HL-60 (cell line): ENCODE measurements around the gene HERC2.
"Not testable (repeated sequence)": the region's sequence is repeated elsewhere in the genome, so short reads cannot be mapped to it uniquely, and the experiment has no call there.

Source experiments
- DNase-seq, 2 experiments: peaks; one replicate each; pipeline ENCODE4 v3.0.0-alpha.2; 2010 to 2020; ENCODE audit warnings: low read depth in 1 of 2, low spot score in 1 of 2
- H3K27ac ChIP-seq: fragments of 250-450 bp; sonication (Bioruptor Pico); replicated peaks from 2 replicates; pipeline ENCODE4 v1.5.1; 2020; ENCODE audit warnings: mild to moderate bottlenecking, moderate library complexity
- H3K27me3 ChIP-seq: fragments of 250-450 bp; sonication (Bioruptor Pico); 2 replicates; pipeline ENCODE4 v1.5.1; 2021; ENCODE audit warnings: mild to moderate bottlenecking, moderate library complexity; ENCODE audit not compliant: insufficient read depth, poor library complexity, severe bottlenecking
- H3K4me3 ChIP-seq: replicated peaks from 2 replicates; pipeline ENCODE4 v1.5.1; 2011; ENCODE audit warnings: mild to moderate bottlenecking, control low read depth, low read length; ENCODE audit not compliant: insufficient read depth
- GABPA ChIP-seq: IDR thresholded peaks from 2 replicates; pipeline ENCODE4 v1.6.1; 2012; ENCODE audit warnings: low read depth
- POLR2AphosphoS5 ChIP-seq: IDR thresholded peaks from 2 replicates; pipeline ENCODE4 v1.6.1; 2012; ENCODE audit warnings: low read depth
- SPI1 ChIP-seq: IDR thresholded peaks from 2 replicates; pipeline ENCODE4 v1.6.1; 2012; ENCODE audit warnings: low read depth, mild to moderate bottlenecking, borderline replicate concordance
- TF ChIP-seq, protein P1 (sequence below): IDR thresholded peaks from one replicate; pipeline ENCODE4 v1.5.1; 2011; ENCODE audit warnings: low read length, control low read depth, inconsistent platforms; ENCODE audit not compliant: insufficient read depth
- TF ChIP-seq, protein P2 (sequence below): IDR thresholded peaks from 2 replicates; pipeline ENCODE4 v1.6.1; 2012; ENCODE audit warnings: low read depth; ENCODE audit not compliant: insufficient replicate concordance

Gene HERC2

DNA sequence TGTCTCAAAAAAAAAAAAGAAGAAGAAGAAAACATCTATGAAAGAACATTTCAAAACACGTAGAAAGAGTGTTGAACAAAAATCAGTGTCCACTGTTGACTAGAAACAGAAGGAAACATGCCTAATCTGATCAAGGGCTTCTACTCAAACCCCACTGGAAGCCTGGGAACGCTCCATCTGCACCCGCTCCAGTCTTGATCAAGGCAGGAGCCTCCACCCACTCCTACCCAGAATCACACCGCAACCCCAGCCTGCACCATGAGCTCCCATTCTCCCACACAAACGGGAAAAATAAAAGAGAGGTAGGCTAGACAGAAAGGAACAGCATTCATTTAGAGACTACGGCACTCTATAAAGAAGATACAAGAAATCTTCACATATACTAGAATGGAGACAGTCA, 181.9 kb downstream of the HERC2 start:
- H3K4me3 ChIP-seq, result no peak overlapping the region
- no peak overlapping the region for H3K27ac ChIP-seq
- TF ChIP-seq POLR2AphosphoS5, result no peak
- TF ChIP-seq, protein P1, sequence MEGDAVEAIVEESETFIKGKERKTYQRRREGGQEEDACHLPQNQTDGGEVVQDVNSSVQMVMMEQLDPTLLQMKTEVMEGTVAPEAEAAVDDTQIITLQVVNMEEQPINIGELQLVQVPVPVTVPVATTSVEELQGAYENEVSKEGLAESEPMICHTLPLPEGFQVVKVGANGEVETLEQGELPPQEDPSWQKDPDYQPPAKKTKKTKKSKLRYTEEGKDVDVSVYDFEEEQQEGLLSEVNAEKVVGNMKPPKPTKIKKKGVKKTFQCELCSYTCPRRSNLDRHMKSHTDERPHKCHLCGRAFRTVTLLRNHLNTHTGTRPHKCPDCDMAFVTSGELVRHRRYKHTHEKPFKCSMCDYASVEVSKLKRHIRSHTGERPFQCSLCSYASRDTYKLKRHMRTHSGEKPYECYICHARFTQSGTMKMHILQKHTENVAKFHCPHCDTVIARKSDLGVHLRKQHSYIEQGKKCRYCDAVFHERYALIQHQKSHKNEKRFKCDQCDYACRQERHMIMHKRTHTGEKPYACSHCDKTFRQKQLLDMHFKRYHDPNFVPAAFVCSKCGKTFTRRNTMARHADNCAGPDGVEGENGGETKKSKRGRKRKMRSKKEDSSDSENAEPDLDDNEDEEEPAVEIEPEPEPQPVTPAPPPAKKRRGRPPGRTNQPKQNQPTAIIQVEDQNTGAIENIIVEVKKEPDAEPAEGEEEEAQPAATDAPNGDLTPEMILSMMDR, result no peak
- no peak for TF ChIP-seq SPI1
- TF ChIP-seq, protein P2, sequence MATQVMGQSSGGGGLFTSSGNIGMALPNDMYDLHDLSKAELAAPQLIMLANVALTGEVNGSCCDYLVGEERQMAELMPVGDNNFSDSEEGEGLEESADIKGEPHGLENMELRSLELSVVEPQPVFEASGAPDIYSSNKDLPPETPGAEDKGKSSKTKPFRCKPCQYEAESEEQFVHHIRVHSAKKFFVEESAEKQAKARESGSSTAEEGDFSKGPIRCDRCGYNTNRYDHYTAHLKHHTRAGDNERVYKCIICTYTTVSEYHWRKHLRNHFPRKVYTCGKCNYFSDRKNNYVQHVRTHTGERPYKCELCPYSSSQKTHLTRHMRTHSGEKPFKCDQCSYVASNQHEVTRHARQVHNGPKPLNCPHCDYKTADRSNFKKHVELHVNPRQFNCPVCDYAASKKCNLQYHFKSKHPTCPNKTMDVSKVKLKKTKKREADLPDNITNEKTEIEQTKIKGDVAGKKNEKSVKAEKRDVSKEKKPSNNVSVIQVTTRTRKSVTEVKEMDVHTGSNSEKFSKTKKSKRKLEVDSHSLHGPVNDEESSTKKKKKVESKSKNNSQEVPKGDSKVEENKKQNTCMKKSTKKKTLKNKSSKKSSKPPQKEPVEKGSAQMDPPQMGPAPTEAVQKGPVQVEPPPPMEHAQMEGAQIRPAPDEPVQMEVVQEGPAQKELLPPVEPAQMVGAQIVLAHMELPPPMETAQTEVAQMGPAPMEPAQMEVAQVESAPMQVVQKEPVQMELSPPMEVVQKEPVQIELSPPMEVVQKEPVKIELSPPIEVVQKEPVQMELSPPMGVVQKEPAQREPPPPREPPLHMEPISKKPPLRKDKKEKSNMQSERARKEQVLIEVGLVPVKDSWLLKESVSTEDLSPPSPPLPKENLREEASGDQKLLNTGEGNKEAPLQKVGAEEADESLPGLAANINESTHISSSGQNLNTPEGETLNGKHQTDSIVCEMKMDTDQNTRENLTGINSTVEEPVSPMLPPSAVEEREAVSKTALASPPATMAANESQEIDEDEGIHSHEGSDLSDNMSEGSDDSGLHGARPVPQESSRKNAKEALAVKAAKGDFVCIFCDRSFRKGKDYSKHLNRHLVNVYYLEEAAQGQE, result no peak
- TF ChIP-seq GABPA, result no peak
- H3K27me3 ChIP-seq, result no peaks in the 10 kb centered on the region
- no peak for DNase-seq

DNA sequence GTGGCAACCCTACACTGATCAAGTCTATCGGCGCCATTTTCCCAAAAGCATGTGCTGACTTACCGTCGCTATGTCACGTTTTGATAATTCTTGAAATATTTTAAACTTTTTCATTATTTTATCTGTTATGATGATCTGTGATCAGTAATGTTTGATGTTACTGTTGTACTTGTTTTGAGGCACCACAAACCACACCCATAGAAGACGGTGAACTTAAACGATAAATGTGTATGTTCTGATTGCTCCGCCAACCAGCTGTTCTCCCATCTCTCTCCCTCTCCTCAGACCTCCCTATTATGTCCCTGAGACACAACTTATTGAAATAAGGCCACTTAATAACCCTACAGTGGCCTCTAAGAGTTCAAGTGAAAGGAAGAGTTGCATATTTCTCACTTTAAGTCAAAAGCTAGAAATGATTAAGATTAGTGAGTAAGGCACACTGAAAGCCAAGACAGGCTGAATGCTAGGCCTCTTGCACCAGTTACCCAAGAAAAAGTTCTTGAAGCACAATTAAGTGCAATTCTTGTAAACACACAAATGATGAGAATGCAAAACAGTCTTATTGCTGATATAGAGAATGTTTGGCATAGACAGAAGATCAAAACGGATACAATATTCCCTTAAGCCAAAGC, 184.5 kb downstream of the HERC2 start:
- not testable (repeated sequence) for H3K27me3 ChIP-seq, H3K27ac ChIP-seq, H3K4me3 ChIP-seq, DNase-seq

DNA sequence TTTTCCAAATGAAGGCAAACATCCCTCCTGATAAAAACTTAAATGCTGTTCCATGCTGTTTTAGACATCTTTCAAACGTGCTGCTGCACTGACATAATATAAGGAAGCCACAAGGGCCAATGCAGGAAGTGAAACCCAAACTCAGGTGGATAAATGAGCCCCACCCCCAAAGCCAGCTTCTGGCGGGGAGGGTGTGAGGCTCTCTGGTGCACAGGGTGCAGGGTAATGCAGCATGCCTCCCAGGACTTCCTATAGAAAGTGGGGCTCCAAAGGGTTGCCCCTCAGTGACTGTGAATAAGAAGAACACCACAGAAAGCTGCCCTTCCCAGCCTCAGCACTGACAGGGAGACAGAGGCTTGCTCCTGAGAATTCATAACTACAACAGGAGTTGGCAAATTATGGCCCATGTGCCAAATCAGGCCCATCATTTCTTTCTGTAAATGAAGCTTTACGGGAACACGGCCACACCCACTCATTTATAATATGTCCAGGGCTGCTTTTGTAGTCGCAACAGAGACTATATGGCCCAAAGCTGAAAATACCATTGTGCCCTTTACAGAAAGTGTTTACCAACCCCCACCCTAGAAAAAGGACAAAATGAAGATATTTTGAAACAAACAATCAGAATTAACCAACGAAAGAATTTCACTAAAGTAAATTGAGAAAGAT, 185.6 kb downstream of the HERC2 start:
- H3K4me3 ChIP-seq, H3K27me3 ChIP-seq, H3K27ac ChIP-seq: not testable (repeated sequence)
- DNase-seq, result peak in 1 of 2 experiments; percentile 5

DNA sequence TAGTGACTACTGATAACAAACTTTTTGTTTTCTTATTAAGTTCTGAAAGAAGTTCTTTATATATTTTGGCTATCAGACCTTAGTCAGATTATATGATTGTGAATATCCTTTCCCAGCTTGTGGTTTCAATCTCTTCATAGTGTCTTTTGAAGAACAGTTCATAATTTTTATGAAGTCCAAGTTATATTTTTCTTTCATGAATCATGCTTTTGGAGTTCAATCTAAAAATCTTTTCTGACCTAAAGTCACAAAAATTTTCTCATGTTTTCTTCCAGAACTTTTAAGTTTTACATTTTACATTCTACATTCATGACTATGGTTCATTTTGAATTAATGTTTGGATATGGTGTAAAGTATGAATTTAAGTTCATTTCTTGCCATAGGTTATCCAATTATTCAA, 188.7 kb downstream of the HERC2 start:
- TF ChIP-seq, protein P1, result no peak
- TF ChIP-seq, protein P2, result no peak
- no peak for TF ChIP-seq SPI1
- TF ChIP-seq POLR2AphosphoS5, result no peak
- TF ChIP-seq GABPA, result no peak
- DNase-seq, result no peak
- Histone ChIP-seq H3K27ac (no peak overlapping the region), H3K4me3 (no peak overlapping the region), H3K27me3 (no peaks in the 10 kb centered on the region)
